C4-2B (cell line): Measurements from ENCODE around the gene CDKN1A.
"Not testable (repeated sequence)": the region's sequence is repeated elsewhere in the genome, so short reads cannot be mapped to it uniquely, and the experiment has no call there.

Source experiments
- H3K27ac ChIP-seq: fragments of 450-650 bp; 2 replicates; pipeline ENCODE4 v1.5.1; 2017
- ZFX ChIP-seq: fragments of 450-650 bp; IDR thresholded peaks from 2 replicates; pipeline ENCODE4 v1.6.1; 2017
- TF ChIP-seq, protein P1 (sequence below): fragments of 450-650 bp; conservative IDR thresholded peaks from 2 replicates; pipeline ENCODE4 v1.5.1; 2017; ENCODE audit warnings: mild to moderate bottlenecking

CDKN1A gene

GRCh38 chr6:36722879-36723278, 44.4 kb downstream of the CDKN1A start:
- TF ChIP-seq ZFX, result no peak
- TF ChIP-seq, protein P1, sequence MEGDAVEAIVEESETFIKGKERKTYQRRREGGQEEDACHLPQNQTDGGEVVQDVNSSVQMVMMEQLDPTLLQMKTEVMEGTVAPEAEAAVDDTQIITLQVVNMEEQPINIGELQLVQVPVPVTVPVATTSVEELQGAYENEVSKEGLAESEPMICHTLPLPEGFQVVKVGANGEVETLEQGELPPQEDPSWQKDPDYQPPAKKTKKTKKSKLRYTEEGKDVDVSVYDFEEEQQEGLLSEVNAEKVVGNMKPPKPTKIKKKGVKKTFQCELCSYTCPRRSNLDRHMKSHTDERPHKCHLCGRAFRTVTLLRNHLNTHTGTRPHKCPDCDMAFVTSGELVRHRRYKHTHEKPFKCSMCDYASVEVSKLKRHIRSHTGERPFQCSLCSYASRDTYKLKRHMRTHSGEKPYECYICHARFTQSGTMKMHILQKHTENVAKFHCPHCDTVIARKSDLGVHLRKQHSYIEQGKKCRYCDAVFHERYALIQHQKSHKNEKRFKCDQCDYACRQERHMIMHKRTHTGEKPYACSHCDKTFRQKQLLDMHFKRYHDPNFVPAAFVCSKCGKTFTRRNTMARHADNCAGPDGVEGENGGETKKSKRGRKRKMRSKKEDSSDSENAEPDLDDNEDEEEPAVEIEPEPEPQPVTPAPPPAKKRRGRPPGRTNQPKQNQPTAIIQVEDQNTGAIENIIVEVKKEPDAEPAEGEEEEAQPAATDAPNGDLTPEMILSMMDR, result no peak
- no peak overlapping the region for H3K27ac ChIP-seq

- H3K27ac ChIP-seq, result not testable (repeated sequence)
These were observed 45.5 kb downstream of the CDKN1A start for GRCh38 chr6:36723992-36724391.

GRCh38 chr6:36724514-36725390, 46.2 kb downstream of the CDKN1A start:
- no peak overlapping the region for H3K27ac ChIP-seq
- TF ChIP-seq ZFX, result no peak
- TF ChIP-seq, protein P1, result peak; percentile 85

DNA sequence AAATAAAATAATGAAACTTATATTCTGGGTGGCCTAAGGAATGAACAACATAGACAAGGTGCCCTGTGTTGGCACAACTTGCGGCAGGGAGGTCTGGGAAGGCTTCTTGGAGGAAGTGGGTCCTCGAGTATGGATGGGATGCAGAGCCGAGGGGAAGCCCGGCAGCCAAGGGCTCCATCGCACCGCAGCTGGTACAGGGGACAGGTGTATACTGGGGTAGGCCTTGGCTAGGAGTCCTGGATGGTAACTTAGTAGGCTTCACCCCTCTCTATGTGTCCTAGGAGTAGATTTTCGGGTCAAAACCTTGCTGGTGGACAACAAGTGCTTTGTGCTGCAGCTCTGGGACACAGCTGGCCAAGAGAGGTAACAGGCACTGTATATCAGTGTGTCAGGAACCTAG, 47.1 kb downstream of the CDKN1A start:
- TF ChIP-seq ZFX, result no peak
- TF ChIP-seq, protein P1, result no peak
- no peak overlapping the region for H3K27ac ChIP-seq

- no peak overlapping the region for H3K27ac ChIP-seq
- no peak for TF ChIP-seq ZFX
- TF ChIP-seq, protein P1, result no peak
These were observed 49.0 kb downstream of the CDKN1A start for GRCh38 chr6:36727505-36728021.

DNA sequence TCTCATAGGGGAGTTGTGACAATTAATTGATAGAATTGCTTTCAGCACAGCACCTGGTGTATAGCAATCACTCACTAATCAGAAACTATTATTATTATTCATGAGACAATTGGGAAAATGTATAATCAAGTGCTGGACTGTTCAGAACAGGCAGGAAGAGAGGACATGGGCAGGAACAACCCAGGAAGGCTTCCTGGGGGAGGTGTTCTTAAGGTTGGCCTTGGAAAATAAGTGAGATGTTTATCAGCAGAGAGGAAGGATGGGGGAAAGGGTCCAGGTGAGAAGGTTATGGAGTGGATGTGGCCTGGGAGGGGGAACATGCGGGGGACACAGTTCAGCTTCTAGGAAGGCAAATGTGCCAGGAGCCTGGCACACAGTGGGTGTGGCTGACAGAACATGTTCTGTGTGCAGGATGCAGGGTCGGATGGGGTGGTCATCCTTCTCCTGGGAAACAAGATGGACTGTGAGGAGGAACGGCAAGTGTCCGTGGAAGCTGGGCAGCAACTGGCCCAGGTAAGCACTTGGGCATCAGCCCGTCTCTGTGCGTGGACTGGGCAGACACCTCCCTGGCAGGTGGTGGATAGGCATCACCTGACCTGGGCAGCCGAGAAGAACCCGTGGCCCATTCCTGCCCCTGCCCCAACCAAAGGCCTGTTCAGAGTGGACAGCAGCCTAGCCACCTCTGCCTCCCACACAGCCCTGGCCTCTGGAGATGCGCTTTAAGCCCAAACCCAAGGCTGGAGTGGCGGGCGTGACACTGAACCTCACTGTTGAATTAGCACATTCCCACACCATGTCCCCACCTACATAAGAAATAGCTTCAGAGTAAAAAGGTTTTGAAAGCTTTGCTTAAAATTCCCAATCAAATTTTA, 50.0 kb downstream of the CDKN1A start:
- TF ChIP-seq, protein P1, result no peak
- no peak for TF ChIP-seq ZFX

DNA sequence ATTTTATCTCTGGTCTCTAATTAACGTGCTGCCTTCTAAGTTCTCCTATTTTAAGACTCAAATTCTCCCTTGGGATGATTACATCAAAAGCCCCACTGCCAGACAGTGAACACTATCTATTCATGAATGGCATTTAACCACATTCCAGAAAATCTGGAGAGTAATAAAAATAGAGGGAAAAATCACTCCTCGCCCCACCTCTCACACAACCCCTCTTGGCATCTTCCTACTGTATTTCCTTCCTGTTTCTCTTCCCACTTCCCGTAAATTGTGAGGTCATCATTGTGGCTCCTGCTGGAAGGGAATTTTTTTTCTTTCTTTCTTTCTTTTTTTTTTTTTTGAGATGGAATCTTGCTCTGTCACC, 50.6 kb downstream of the CDKN1A start:
- no peak for TF ChIP-seq ZFX
- TF ChIP-seq, protein P1, result no peak

More for the DNA sequence above, 50.0 kb downstream of the CDKN1A start:
- no peak overlapping the region for H3K27ac ChIP-seq

More for the DNA sequence above, 50.6 kb downstream of the CDKN1A start:
- H3K27ac ChIP-seq, result no peak overlapping the region
